GM19240 (cell line): ENCODE results near the gene ZSWIM1.
A peak's percentile ranks its signal among the peaks of the same experiment; 100 is the strongest.
"Not testable (repeated sequence)": the region's sequence is repeated elsewhere in the genome, so short reads cannot be mapped to it uniquely, and the experiment has no call there.

Source experiments
- DNase-seq: peaks from one replicate; pipeline ENCODE4 v3.0.0; 2011; ENCODE audit warnings: low spot score; ENCODE audit not compliant: insufficient read length

Gene ZSWIM1

GRCh38 chr20:45853484-45853883 lies 27.5 kb upstream of the ZSWIM1 start:
- DNase-seq: no peak

GRCh38 chr20:45857114-45857881 lies 23.7 kb upstream of the ZSWIM1 start, which contains the start of the genes ACOT8 and ZSWIM3:
TSS of gene ACOT8 (minus strand) at chr20:45857392. CDS start at chr20:45857315, 77 bp downstream.
TSS of gene ZSWIM3 (plus strand) at chr20:45857614. CDS start at chr20:45857826, 212 bp downstream.
- peak; percentile 96 for DNase-seq

GRCh38 chr20:45857882-45858216 lies 23.2 kb upstream of the ZSWIM1 start:
- DNase-seq: peak; percentile 62

GRCh38 chr20:45859916-45860315 lies 21.1 kb upstream of the ZSWIM1 start:
- DNase-seq: no peak

- DNase-seq: no peak
These were observed 20.3 kb upstream of the ZSWIM1 start for GRCh38 chr20:45860560-45861220.

- DNase-seq: no peak
These were observed 19.6 kb upstream of the ZSWIM1 start for GRCh38 chr20:45861221-45862075.

- no peak for DNase-seq
These were observed 17.2 kb upstream of the ZSWIM1 start for GRCh38 chr20:45863543-45864470.

- no peak for DNase-seq
These were observed 14.6 kb upstream of the ZSWIM1 start for GRCh38 chr20:45866454-45866853.

- no peak for DNase-seq
These were observed 13.8 kb upstream of the ZSWIM1 start for GRCh38 chr20:45867136-45867818.

GRCh38 chr20:45867819-45868176 lies 13.2 kb upstream of the ZSWIM1 start:
- DNase-seq: no peak

- DNase-seq: no peak
These were observed 8.4 kb upstream of the ZSWIM1 start for GRCh38 chr20:45872626-45873025.

GRCh38 chr20:45873409-45874103 lies 7.5 kb upstream of the ZSWIM1 start:
- DNase-seq: no peak

GRCh38 chr20:45874104-45874481 lies 6.9 kb upstream of the ZSWIM1 start:
- DNase-seq: not testable (repeated sequence)

GRCh38 chr20:45874576-45874975 lies 6.5 kb upstream of the ZSWIM1 start:
- DNase-seq: no peak

GRCh38 chr20:45878076-45878761 lies 2.8 kb upstream of the ZSWIM1 start:
- DNase-seq: no peak

- DNase-seq: no peak
These were observed 1.6 kb downstream of the ZSWIM1 start for GRCh38 chr20:45882469-45883099.

- no peak for DNase-seq
These were observed 2.1 kb downstream of the ZSWIM1 start for GRCh38 chr20:45883100-45883469.

GRCh38 chr20:45886590-45887345 lies 5.7 kb downstream of the ZSWIM1 start:
- DNase-seq: no peak
